LoVo (cell line): ENCODE results near the gene CADM2.
A peak's percentile ranks its signal among the peaks of the same experiment; 100 is the strongest.

Experiments
- DNase-seq: peaks from one replicate; pipeline ENCODE4 v3.0.0-alpha.2; 2016; ENCODE audit warnings: low spot score

Gene CADM2

GRCh38 chr3:85189731-85190130, 230.9 kb downstream of the CADM2 start:
- DNase-seq: no peak

DNA sequence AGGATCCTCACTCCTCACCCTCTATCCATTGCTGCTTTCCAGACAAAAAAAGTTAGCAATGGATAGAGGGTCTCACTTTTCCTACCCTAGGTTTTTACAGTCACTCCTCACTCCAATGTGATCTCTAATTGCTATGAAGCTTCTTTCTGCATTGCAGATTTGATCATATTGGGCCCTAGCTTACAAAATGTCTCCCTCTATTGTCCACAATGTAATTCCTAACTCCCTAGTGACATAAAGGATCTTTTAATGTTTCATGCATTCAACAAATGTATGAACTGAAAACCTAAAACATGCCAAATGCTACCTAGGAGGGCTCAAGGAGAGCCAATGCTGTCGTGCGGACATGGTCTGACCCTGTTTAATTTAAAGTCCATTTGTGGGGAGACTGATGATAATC, 234.8 kb downstream of the CADM2 start:
- no peak for DNase-seq

DNA sequence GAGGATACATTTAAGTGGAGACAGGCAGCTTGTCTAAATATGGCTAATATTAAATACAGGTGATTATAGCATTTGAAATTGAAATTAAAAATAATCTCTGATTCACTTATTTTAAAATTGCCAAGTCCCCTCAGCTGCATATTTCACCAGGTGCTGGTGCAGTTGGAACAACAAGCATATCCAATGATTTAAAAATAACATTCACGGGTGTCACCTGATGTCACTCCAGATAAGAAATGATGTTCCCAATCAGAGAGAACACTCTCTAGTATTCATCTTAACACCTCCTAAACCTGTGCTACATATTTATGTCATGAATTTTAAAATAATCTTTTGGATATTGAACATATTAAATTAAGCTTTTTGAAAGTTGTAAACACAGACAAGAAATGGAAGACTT, 249.9 kb downstream of the CADM2 start:
- DNase-seq: no peak

DNA sequence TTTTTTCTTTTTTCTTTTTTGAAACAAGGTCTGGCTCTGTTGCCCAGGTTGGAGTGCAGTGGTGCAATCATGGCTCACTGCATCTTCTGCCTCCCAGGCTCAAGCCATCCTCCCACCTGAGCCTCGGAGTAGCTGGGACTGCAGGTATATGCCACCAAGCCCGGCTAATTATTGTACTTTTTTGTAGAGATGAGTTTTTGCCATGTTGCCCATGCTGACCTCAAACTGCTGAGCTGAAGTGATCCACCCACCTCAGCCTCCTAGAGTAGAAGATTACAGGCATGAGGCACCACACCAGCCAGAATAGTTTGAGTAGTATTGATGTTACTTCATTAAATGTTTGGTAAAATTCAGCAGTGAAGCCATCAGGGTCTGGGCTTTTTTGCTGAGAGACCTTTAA, 251.8 kb downstream of the CADM2 start:
- DNase-seq: no peak

DNA sequence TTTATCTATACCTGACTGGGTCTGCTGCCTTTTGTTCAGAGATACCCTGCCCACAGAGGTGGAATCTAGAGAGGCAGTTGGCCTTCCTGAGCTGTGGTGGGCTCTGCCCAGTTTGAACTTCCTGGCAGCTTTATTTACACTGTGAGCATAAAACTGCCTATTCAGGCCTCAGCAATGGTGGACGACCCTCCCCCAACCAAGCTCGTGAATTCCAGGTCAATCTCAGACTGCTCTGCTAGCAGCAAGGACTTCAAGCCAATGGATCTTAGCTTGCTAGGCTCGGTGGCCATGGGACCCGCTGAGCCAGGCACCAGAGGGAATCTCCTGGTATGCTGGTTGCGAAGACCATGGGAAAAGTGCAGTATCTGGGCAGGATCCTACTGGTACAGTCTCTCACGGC, 270.2 kb downstream of the CADM2 start:
- DNase-seq: no peak

GRCh38 chr3:85244091-85244490, 285.3 kb downstream of the CADM2 start:
- no peak for DNase-seq

DNA sequence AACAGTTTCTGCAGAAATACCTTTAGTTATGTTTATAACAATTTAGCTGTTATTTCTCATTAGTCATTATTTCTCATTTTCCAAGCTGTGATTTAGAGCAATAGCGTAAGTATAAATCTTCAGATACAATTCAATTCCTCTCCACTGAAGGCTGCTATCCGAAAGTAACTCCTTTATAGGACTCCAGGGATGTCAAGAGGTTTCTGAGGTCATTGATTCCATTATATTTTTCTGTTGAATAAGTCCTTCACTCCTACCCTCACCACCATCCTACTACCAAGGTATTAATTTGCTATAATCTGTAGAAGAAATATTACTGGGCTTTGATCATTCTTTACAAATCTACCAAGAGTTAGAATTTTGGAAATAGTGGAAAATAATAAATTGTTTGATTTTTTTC, 285.7 kb downstream of the CADM2 start:
- no peak for DNase-seq

- no peak for DNase-seq
Measured at GRCh38 chr3:85251766-85252165, 293.0 kb downstream of the CADM2 start.

DNA sequence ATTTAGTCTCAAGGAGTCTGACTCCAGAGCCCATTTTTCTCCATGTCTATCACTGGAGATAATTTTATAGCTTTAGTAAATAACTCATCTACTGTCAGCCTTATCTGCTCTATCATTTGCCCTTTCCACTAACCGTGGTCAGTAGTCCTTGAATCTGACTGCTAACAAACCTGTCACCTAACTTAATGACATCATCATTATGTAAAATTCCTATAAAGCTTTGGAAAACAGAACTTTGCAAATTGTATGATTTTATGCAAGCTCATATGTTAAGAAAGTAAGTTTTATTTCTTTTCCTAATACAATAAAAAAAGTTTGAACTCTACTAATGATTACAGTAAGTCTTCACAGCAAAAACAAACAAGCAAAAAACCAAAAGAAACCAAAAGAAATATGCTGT, 293.9 kb downstream of the CADM2 start:
- DNase-seq: no peak

DNA sequence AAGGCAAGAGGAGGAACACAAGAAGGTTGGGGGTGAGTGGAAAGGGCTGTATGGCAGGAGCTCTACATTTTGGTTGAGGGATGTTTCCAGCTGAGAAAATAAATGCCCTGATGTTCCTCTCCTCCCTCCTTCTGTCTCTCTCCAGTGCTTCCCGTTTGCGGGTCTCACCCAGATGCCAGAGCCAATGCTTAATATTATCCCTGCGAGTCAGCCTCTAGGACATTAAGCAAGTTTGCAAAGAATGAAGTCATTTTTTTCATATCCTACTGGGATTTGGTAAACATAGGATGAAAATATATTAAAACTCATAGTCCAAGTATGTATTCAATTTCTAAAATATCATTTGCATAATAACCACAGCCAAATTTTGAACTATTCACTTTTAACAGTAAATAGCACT, 295.9 kb downstream of the CADM2 start:
- no peak for DNase-seq

- no peak for DNase-seq
Measured at GRCh38 chr3:85255949-85256348, 297.2 kb downstream of the CADM2 start.

- no peak for DNase-seq
Measured at GRCh38 chr3:85258326-85258725, 299.5 kb downstream of the CADM2 start.

DNA sequence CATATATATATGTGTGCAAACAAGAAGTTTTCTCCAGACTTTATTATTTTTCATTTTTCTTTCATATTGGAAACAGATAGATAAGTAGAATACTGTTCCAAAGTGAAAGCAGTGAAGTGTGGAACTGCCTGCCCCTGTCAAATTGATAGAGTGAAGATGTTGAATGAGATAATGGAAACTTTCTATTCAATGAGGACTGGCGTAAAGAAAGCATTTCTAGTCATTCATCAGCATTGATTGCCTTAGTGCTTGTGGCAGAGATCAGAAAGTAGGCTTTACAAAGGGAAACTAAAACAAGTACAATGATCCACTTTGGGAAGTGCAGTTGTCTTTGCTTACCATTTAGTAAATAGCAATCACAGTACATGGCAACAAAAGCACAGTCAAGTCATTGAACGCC, 300.0 kb downstream of the CADM2 start:
- DNase-seq: no peak

DNA sequence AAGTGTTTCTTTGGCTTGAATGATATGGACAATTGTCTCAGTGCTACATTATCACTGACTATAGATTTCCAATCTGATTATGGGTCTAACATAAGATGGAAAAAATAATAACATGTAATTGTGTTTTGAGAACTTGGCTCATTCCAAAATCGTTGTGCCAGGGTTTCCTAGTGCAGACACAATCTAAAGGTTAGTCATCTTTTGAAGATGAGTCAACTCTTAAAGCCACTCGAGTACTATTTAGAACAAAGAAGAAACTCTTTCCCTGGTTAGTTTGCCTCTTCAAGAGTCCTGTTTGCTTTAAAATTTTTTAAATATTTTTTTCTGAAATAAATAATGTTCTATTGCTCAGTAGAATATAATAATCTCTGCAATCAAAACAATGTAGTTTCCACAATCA, 301.0 kb downstream of the CADM2 start:
- DNase-seq: no peak

DNA sequence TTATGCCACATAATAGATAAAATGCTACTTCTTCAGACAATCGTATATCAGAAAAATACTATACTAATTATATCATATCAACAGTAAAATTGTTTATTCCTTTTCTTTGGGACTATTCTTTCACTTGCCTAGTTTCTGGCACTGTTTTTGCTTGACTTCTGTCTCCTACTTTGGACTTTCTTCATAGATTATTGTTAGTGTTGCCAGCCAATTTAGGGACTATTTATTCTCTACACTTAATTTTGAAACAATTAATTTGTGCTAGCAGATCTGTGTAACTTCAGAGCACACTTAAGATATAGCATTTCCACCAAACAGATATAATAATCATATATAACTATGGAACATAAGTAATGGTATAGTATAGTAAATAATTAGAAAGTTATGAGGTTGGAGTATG, 305.6 kb downstream of the CADM2 start:
- no peak for DNase-seq

GRCh38 chr3:85270488-85270887, 311.7 kb downstream of the CADM2 start:
- no peak for DNase-seq

GRCh38 chr3:85271911-85272310, 313.1 kb downstream of the CADM2 start:
- DNase-seq: no peak

DNA sequence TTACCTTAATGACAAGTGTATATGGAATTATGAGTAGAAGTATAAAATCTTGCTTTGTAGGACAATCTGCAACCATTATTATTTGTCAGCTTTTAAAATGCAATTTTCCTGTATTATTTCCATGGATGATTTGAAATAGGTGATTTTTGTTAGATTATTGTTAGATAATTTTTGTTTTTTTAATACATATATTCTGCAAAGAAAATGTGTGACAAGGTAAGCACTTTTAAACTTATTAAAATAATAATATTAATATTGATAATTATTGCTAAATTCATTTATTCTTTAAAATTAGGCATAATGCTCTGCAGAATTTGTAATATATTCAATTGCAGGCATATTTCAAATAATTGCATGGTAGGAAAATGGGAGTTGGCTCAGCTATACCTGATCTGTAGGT, 329.5 kb downstream of the CADM2 start:
- DNase-seq: no peak

DNA sequence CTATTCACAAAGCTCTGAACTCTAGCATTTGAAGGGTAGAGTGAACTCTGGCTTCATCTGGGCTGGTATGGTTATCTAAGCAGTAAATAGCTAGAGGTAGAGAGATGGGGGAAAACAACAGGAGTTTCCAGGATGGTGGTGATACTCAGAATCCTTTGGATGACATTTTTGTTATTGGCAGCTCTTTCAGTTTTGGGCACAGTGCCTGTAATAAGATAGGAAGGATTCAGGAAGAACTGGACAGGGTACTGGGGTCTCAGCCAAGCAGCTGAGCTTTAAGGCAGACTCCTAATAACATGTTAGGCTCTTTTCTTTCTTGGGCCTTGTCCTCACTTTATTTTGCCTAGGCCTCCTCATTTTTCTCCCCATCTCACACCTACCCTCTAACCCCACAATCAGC, 338.5 kb downstream of the CADM2 start:
- no peak for DNase-seq

DNA sequence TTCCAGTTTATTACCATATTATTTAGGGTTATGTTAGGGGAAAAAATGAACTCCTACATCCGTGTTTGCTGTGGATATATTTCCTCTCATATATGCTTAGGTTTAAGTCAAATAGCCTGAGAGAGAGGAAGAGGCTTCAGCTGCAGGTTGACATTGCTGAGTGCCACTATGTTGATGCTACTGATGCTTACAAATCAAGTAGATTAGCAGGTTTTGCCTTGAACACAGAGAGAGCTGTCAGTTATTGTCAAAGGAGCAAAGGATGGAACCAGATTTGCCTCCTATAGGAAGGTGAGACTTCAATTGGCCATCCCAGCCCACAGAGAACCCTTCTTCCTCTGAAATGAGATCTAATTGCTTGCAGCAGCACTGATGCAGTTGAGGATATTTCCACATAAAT, 339.2 kb downstream of the CADM2 start:
- DNase-seq: no peak

- no peak for DNase-seq
Measured at GRCh38 chr3:85303156-85303555, 344.4 kb downstream of the CADM2 start.

DNA sequence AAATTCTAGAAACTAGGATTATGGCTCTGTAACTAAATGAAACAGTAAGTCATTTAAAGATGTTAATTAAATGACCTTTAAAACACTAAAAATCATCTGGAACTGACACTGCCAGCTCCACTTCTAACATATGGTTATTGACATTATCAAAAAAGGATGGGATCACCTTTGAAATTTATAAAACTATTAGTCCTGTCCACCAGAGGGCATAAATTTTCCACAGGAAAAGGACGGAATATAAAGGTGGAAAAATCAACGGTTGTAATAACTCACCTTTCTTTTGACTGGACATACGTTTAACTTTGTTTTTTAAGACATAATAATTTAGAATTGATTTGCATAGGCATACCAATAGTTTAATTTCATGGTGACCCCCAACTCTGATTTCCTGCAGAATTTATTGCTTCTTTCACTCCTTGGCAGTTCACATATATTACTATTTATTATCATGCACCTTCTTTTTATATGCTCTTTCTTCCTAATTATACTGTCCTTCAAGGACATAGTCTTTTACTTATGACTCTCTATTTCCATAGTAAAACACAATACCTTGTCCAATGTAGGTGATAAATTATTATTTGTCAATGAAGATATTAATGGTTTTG, 345.7 kb downstream of the CADM2 start:
- peak; percentile 13 for DNase-seq

DNA sequence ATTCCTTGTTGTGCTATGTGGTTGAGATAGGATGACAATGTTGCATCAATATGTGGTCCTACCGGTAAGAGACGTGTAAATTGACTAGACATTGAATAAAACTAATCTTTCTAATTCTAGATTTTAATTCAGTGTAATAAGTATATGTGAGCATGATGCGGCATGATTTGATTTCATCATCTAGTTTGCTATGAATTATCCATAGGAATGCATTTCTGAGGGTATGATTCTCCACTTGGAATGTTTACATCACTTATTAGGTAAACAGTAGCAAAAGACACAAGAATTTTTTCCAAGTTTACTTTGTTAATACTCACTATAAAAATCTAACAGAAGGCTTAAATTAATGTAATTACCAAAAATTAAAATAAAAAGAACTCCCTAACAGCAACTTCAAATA, 353.5 kb downstream of the CADM2 start:
- no peak for DNase-seq

- DNase-seq: no peak
Measured at GRCh38 chr3:85313380-85313779, 354.6 kb downstream of the CADM2 start.

GRCh38 chr3:85316252-85316651, 357.5 kb downstream of the CADM2 start:
- DNase-seq: no peak
